NCI-H524 treated with DMSO at 0.1 percent for 48 hours (cell line): Measurements from ENCODE around the gene KCNQ1.

Source experiments
- DNase-seq: peaks from one replicate; lab custom pipeline; 2025; lab: John Stamatoyannopoulos, UW

The KCNQ1 gene

DNA sequence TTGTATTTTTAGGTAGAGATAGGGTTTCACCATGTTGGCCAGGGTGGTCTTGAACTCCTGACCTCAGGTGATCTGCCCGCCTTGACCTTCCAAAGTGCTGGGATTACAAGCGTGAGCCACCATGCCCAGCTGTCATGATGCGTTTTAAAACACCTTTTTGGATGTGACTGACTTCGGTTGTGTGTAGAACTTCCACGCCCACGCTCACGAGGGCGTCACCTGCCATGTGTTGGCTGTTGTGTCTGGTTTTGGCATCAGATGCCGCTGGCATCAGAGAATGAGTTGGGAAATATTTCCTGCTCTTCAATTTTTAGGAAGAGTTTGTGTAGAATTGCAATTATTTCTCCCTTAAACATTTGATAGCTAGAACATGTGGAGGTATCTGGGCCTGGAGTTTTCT, 109.1 kb downstream of the KCNQ1 start:
- no peak for DNase-seq

DNA sequence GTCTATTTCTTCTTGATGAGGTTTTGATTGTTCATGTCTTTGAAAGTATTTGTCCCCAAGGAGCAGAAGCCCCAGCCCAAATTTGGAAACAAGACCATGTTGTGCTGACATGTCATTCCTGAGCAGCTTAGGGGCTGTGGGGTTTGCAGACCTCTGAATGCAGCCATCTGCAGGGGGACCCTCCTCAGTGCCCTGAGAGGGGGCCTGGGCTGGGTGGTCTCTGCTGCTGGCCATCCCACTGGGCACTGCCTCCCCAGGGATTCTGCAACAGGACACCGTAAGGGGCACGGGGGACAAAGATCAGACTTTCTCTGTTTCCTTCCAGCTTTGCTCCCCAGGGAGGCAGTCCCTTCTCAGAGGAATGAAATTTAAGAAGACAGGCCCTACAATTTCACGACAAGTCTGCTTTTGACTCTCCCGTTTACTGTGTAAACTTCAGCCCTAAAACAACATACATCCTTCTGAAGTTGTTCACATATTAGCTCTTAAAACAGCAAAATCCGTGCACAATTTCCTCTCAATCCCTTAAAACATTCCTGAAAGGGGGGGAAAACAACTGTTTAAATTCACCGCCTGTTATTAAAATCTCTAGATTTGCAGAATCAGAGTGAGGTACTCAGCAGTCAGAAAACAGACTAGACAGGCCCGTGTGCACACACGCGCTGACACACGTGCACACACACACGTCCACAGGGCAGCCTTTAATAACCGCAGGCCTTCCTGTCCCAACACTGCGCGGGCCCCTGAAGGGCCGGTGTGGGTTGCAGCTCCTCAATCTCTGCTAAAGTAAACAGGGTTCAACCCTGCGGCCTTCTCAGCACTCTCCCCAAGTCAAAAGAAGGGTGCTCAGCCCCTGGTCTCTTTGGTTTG, 109.8 kb downstream of the KCNQ1 start:
- DNase-seq: no peak

GRCh38 chr11:2555336-2555735, 110.5 kb downstream of the KCNQ1 start:
- DNase-seq: no peak

- DNase-seq: no peak
Measured at GRCh38 chr11:2555891-2556290, 111.1 kb downstream of the KCNQ1 start.

DNA sequence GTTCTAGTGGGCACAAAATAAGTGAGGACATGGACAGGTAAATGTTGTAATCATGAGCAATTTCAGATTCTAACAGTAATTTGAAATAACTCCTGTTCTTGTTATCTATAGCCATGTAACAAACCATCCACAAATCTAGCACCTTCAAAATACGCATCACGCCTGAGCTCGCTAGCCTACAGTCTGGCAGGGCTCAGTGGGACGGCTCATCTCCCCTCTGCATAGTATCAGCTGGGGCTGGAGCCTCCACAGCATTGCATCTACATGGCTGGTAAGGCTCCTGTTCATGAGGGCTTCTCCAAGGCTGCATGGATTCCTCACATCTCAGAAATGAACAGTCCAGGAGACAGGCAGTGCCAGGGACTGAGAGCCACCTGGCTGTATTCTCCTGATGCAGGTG, 112.6 kb downstream of the KCNQ1 start:
- DNase-seq: no peak

- DNase-seq: no peak
Measured at GRCh38 chr11:2558397-2558796, 113.6 kb downstream of the KCNQ1 start.

GRCh38 chr11:2558861-2559526, 114.2 kb downstream of the KCNQ1 start:
- DNase-seq: no peak

- no peak for DNase-seq
Measured at GRCh38 chr11:2559527-2560311, 114.9 kb downstream of the KCNQ1 start.

DNA sequence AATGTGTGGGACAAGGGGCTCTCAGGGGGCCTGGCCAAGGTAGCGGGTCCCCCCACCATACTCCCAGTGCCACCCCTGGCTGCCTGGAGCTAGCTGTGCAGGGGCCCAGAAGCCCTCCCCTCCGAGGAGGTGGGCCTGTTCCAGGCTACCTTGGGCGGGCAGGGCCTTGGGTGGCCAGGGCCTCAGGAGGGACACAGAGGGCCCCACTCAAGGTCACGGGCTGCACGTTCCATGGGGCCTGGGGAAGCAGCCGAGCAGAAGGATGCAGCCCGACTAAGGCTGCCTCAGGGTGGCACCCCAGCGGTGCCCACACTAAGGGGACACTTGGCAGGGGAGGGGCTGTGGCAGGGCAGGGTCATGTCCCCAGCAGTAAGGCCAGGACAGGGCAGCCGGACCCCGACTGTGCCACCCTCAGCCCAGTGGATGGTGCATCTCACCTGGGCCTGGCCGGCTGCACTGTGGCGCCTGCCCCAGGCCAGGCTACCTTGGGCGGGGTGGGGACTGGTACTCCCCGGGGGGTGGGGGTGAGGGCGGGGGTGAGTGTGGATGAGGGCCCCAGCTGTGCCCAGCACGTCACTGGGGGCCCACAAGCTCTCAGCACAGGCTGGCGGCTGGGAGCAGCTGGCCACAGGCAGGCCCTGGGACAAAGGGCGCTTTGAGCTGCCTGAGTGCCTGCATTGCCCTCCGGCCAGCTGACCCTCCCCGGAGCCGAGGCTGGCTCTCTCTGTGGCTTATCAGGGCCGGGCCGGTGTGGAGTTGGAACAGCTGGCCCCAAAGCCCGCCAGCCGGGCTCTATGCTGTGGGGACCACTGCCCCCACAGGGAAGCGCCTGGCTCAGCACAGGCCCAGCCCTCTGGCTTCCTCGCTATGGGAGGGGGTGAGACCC, 117.1 kb downstream of the KCNQ1 start:
- no peak for DNase-seq

DNA sequence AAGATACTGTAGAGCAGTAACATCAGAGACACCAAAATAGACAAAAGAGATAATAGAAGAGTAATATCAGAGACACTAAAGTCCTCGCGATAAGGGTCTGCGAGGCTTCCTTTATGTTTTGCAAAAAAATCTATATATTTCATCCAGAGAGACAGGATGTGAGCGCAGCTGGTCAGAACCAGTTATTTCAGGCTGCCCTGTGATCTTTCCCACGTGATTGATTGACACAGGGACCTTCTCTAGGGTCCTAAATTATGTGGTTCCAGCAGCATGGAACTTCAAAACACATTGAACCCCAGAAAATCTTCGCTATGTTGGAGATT, 118.0 kb downstream of the KCNQ1 start:
- no peak for DNase-seq

DNA sequence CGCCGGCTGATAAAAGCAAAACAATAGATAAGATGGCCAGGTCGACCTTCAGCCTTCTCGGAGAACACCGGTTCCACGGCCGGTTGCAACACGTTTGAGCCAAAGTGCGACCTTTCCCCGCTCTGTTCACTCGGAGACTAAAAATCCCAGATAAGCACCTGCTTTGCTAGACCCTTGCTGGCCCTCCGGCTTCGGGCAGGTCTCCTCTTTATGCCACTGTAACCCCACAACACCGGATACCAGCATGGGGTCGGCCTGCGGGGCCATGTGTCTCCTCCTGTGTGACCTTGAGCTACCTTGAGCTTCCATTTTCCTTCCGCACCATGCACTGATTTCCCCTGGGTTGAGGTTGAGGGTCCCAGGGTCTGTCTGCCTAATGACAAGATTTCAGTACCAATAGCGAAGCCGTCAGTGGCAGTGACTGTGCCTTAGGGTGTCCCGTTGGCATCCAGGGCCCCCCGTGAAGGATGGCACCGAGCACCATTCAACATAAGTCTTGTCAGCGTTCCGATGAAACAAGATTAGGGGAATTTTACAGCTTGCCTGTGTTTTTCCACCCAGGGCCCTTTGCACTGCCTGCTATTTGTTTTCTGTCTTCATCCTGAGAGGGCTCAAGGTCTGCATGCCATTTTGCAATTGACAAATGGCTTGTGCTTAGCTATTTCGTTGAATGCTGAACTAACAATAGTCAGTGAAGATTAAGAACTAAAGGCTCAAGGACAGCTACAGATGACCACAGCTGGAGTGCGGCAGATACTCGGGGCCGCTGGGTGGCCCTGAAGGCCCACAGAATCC, 118.6 kb downstream of the KCNQ1 start:
- DNase-seq: no peak

DNA sequence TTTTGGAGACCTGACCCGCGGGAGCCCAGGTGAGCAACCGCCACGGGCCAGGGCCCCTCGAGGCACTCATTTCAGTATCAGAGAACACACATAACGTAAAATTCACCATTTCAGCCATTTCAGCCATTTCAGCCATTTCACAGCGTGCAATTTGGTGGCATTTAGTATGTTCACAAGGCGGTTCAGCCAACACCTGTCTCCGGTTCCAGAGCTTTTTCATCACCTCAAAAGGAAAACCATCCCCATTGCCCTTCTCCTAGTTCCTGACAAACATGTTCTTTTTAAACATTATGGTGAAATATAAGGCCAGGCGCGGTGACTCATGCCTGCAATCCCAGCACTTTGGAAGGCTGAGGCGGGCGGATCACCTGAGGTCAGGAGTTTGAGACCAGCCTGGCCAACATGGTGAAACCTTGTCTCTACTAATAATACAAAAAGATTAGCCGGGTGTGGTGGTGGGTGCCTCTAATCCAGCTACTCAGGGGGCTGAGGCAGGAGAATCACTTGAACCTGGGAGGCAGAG, 119.3 kb downstream of the KCNQ1 start:
- no peak for DNase-seq

- DNase-seq: no peak
Measured at GRCh38 chr11:2564588-2565425, 120.0 kb downstream of the KCNQ1 start.

DNA sequence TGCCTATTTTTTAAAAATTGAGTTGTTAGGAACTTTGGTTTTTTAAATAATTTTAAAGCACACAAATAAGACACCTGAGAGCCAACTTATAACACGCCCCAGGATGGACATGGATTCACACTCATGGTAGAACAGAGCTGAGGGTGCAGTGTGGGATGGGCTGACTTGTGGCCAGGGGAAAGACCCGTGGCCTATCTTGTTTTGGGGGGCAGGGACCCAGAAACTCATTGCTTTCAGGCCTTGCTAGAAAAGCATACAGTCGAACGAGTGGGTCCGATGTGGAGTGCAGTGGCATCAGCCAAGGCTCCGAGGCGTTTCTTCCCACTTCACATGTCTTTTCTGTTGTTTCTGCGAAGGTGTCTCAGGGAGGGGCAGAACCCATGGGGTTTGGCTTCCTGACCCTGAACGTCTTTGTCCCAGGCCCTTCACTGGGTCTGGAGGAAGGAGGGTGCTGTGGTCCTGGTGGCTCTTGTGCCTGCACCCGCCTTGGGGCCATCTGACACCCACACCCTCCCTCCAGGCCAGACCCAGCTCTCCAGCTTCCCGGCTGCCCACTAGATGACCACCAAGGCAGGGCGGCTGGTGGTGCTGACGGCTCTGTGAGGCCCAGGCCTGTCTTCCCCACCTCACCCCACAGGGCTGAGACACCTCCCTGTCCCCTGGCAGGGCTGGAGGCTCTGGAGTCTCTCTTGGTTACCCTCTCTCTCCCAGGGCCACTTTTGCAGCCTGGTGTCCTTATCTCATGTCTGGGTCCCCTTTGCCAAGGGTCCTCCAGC, 120.8 kb downstream of the KCNQ1 start:
- no peak for DNase-seq

- DNase-seq: no peak
Measured at GRCh38 chr11:2566223-2567025, 121.6 kb downstream of the KCNQ1 start.

GRCh38 chr11:2567026-2567671, 122.3 kb downstream of the KCNQ1 start:
- no peak for DNase-seq

GRCh38 chr11:2569321-2569721, 124.5 kb downstream of the KCNQ1 start:
- no peak for DNase-seq

- DNase-seq: no peak
Measured at GRCh38 chr11:2569731-2570210, 125.0 kb downstream of the KCNQ1 start.
